ENCODE results near the gene CRABP2. TPM values are rescaled to one million over a fixed set of nuclear protein-coding genes. Genes with fewer than 3 reads are reported as not detected.

Gene CRABP2
- polyA plus RNA-seq, 1 experiment, result 12.8 TPM

GRCh38 chr1:156691191-156691590, 14.2 kb downstream of the CRABP2 start:
- ChIA-PET POLR2A (interaction anchor here (0.6 to 3.9 kb wide), 3 partner anchors 15 to 59 kb away, joined by 3 to 37 read pairs (median 7); partner anchors contain the start of genes ISG20L2, METTL25B and NES), CTCF (interaction anchor here (0.5 to 13.6 kb wide), 8 partner anchors 9 to 169 kb away, joined by 4 to 616 read pairs (median 77); partner anchors contain the start of genes CRABP2, INSRR, ISG20L2 and METTL25B)
- no peaks in the 10 kb centered on the region for H3K27me3 ChIP-seq (ENCODE audit: control insufficient read depth, insufficient read depth, low read length)
- no peak overlapping the region for H3K4me3 ChIP-seq (ENCODE audit: low read depth, low read length)
- no peak for DNase-seq (ENCODE audit: low read depth, low spot score)
- no peaks in the 10 kb centered on the region for H3K9me3 ChIP-seq (ENCODE audit: control insufficient read depth, insufficient read depth, low read length)
- H3K27ac ChIP-seq (ENCODE audit: low read depth, low read length), result no peak overlapping the region
- TF ChIP-seq, protein P1, sequence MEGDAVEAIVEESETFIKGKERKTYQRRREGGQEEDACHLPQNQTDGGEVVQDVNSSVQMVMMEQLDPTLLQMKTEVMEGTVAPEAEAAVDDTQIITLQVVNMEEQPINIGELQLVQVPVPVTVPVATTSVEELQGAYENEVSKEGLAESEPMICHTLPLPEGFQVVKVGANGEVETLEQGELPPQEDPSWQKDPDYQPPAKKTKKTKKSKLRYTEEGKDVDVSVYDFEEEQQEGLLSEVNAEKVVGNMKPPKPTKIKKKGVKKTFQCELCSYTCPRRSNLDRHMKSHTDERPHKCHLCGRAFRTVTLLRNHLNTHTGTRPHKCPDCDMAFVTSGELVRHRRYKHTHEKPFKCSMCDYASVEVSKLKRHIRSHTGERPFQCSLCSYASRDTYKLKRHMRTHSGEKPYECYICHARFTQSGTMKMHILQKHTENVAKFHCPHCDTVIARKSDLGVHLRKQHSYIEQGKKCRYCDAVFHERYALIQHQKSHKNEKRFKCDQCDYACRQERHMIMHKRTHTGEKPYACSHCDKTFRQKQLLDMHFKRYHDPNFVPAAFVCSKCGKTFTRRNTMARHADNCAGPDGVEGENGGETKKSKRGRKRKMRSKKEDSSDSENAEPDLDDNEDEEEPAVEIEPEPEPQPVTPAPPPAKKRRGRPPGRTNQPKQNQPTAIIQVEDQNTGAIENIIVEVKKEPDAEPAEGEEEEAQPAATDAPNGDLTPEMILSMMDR (IDR thresholded peaks at IDR 0.05; ENCODE audit: low read depth, low read length), result no peak

DNA sequence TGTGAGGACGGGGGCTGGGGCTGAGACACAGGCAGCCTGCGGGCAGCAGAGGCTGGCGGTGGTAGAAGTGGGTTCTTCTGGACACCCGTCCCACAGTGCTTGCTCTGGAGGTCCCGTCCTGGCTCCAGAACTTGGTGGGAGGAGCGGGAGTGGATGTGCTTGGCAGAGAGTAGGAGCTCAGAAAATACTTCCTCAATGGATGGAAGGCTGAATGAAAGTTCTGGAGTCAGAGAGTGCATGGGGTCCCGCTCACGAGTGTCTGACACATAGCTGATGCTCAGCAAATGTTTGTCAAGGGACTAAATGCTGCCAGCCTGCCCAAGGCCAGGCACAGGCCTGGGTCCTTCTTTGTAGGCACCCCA, 14.7 kb downstream of the CRABP2 start:
- Histone ChIP-seq H3K27me3 (ENCODE audit: control insufficient read depth, insufficient read depth, low read length) (no peaks in the 10 kb centered on the region), H3K27ac (ENCODE audit: low read depth, low read length) (no peak overlapping the region), H3K9me3 (ENCODE audit: control insufficient read depth, insufficient read depth, low read length) (no peaks in the 10 kb centered on the region), H3K4me3 (ENCODE audit: low read depth, low read length) (no peak overlapping the region)
- TF ChIP-seq, protein P1 (IDR thresholded peaks at IDR 0.05; ENCODE audit: low read depth, low read length), result no peak
- ChIA-PET POLR2A (interaction anchor here (2.5 to 3.9 kb wide), 3 partner anchors 15 to 36 kb away, joined by 7 to 37 read pairs (median 18); partner anchors contain the start of genes CRABP2, ISG20L2, METTL25B and NES), CTCF (interaction anchor here (0.5 to 13.6 kb wide), 16 partner anchors 10 to 238 kb away, joined by 3 to 616 read pairs (median 26); partner anchors contain the start of genes CRABP2, INSRR, ISG20L2 and METTL25B)
- no peak for DNase-seq (ENCODE audit: low read depth, low spot score)

DNA sequence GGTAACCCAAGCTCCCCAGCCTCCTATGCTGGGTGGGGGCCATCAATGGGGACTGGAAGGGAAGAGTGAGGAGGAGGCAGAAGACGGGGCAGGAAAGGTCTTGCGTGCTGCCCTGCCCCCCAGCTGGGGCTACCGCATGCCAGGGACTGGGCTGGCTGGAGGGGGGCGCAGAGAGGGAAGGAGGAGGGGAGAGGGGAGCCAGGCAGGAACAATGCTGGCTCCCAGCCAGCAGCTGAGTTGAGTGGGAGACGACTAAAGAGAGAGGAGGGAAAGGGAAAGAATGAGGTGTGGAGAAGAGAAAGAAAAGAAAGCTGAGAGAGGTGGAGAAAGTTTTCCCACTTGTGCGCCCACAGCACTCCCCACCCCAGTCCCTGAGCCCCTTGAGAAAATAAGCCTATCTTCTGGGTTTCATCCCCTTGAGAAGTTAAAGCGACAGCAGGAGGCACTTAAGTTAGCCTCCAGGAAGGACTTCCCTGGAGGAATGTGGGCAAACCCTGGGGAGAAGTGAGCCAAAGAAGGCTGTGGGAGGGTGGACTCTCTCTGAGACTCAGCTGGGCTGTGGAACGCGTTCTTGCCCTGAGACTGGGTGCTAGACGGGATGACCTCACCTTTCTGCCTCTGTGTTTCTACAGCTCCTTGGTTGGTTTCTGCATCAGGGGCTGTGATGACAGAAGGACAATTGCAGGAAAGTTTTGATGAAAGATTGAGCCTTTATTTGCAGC, 15.3 kb downstream of the CRABP2 start:
- Histone ChIP-seq H3K4me3 (ENCODE audit: low read depth, low read length) (peak overlapping the region; percentile 34; the same call in 1 of the 2 replicates), H3K27ac (ENCODE audit: low read depth, low read length) (no peak overlapping the region), H3K9me3 (ENCODE audit: control insufficient read depth, insufficient read depth, low read length) (no peaks in the 10 kb centered on the region), H3K27me3 (ENCODE audit: control insufficient read depth, insufficient read depth, low read length) (no peaks in the 10 kb centered on the region)
- TF ChIP-seq, protein P1 (IDR thresholded peaks at IDR 0.05; ENCODE audit: low read depth, low read length), result no peak
- POLR2A ChIA-PET, result interaction anchor here (1.1 to 3.9 kb wide), 5 partner anchors 14 to 78 kb away, joined by 3 to 37 read pairs (median 7); partner anchors contain the start of genes CRABP2, ISG20L2, METTL25B and NES
- CTCF ChIA-PET, result interaction anchor here (0.5 to 13.6 kb wide), 44 partner anchors 10 to 298 kb away, joined by 3 to 616 read pairs (median 6); partner anchors contain the start of genes BCAN, CRABP2, HAPLN2 and INSRR
- no peak for DNase-seq (ENCODE audit: low read depth, low spot score)

DNA sequence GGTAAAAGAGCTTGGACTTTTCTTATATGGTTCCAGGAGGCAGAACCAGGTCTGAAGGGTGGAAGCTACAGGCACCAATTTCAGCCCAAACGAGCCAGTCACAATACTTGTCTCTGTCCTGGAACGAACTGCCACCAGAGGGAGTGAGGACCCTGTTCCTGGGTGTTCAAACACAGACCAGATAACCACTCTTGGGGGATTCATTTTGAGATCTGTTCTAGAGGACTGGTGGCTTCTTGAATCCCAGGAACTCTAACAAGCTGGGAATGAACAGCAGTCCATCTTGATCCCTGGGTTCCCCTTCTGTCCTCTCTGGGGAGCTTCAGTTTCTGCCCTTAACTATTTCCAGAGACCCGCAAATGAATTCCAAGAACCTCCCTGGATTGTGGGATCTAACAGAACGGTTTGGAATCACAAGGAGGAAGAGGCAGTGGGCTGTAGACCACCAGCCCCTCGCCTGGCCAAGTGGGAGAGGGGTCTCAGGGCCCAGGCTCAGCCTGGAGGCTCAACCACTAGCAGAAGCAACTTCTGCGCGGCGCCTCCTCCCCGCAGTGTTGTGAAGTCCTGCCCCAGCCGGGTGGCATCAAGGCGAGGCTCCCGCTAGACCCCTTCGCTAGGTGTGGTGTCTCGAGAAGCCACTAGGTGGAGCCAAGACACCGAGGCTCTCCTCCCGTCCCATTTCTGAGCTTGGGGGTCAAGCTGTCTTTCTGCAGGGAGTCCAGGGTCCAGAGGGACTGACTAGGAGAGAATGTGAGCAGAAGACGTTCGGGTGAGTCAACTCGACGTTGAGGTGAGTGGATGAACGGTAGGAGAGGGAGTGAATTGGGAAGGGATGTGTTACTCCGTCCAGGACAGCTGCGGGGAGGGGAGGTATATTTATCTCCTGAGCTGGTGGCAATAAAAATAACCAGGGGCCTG, 16.1 kb downstream of the CRABP2 start:
- H3K27ac ChIP-seq (ENCODE audit: low read depth, low read length), result no peak overlapping the region
- peak overlapping the region; percentile 44 for H3K4me3 ChIP-seq (ENCODE audit: low read depth, low read length)
- ChIA-PET CTCF (interaction anchor here (0.5 to 13.6 kb wide), 50 partner anchors 11 to 297 kb away, joined by 3 to 616 read pairs (median 5); partner anchors contain the start of genes BCAN, CRABP2, HAPLN2 and INSRR), POLR2A (interaction anchor here (0.6 to 3.9 kb wide), 6 partner anchors 13 to 79 kb away, joined by 3 to 37 read pairs (median 6); partner anchors contain the start of genes CRABP2, ISG20L2, METTL25B and NES)
- TF ChIP-seq, protein P1 (IDR thresholded peaks at IDR 0.05; ENCODE audit: low read depth, low read length), result peak; percentile 93
- DNase-seq (ENCODE audit: low read depth, low spot score), result peak; percentile 65
- H3K27me3 ChIP-seq (ENCODE audit: control insufficient read depth, insufficient read depth, low read length), result no peaks in the 10 kb centered on the region
- no peaks in the 10 kb centered on the region for H3K9me3 ChIP-seq (ENCODE audit: control insufficient read depth, insufficient read depth, low read length)
